Upper lobe of left lung (tissue), 6 donors: Measurements from ENCODE around the gene RARB. TPM values are rescaled to one million over a fixed set of nuclear protein-coding genes. Genes with fewer than 3 reads are reported as not detected.

ENCODE experiments used
- ATAC-seq, 2 donors: fragments of 200-7000 bp; cut with Tn5 transposase; one replicate each; pipeline ENCODE4 v1.9.1; 2022; ENCODE audit warnings: mild to moderate bottlenecking in 2 of 2, moderate library complexity in 2 of 2; ENCODE audit not compliant: low FRiP score in 2 of 2
- DNase-seq, 2 donors: peaks; one replicate each; pipeline ENCODE4 v3.0.0-alpha.2; 2019 to 2020
- H3K27ac ChIP-seq, 4 donors: fragments of 200-600 bp; sonication (generic); one replicate each; pipeline ENCODE4 v1.5.1; 2016 to 2019
- H3K27me3 ChIP-seq, 4 donors: fragments of 200-600 bp; sonication (generic); one replicate each; pipeline ENCODE4 v1.5.1; 2017 to 2019
- H3K36me3 ChIP-seq, 4 donors: fragments of 200-600 bp; sonication (generic); one replicate each; pipeline ENCODE4 v1.5.1; 2016 to 2019
- H3K4me1 ChIP-seq, 4 donors: fragments of 200-600 bp; sonication (generic); one replicate each; pipeline ENCODE4 v1.5.1; 2018 to 2019
- H3K4me3 ChIP-seq, 4 donors: fragments of 200-600 bp; sonication (generic); one replicate each; pipeline ENCODE4 v1.5.1; 2017 to 2019; ENCODE audit warnings: mild to moderate bottlenecking in 2 of 4, moderate library complexity in 1 of 4
- H3K9me3 ChIP-seq, 4 donors: fragments of 200-600 bp; sonication (generic); one replicate each; pipeline ENCODE4 v1.5.1; 2018 to 2019
- EP300 ChIP-seq, 4 donors: sonication (generic); formaldehyde crosslinking; IDR thresholded peaks; one replicate each; pipeline ENCODE4 v1.5.1; 2017; ENCODE audit warnings: antibody characterized with exemption in 4 of 4, control low read depth in 2 of 4
- POLR2A ChIP-seq, 4 donors: fragments of 450-650 bp; IDR thresholded peaks; one replicate each; pipeline ENCODE4 v1.5.1; 2016 to 2017; ENCODE audit warnings: antibody characterized with exemption in 4 of 4, mild to moderate bottlenecking in 2 of 4
- POLR2AphosphoS5 ChIP-seq, 2 donors: sonication (generic); formaldehyde crosslinking; IDR thresholded peaks; one replicate each; pipeline ENCODE4 v1.5.1; 2017; ENCODE audit warnings: antibody characterized with exemption in 2 of 2
- WGBS, 2 donors: methylation state at CpG; one replicate each; pipeline ENCODE4 v1.1.5; 2017 to 2018; 5-methylcytosine and 5-hydroxymethylcytosine counted together
- total RNA-seq, 6 donors: library from RNA; depleted of rRNA in 4 of 6; stranded (reverse); fragments of >200 nt in 4 of 6; gene quantifications; one replicate each; pipeline versions ENCODE4 v1.1.0 to v1.2.1, GENCODE V29; 2016 to 2021
- TF ChIP-seq, protein P1 (sequence below), 6 experiments: fragments of 450-650 bp in 4 of 6; fragments of 200-600 bp in 2 of 6; sonication (generic) in 2 of 6; IDR thresholded peaks; one replicate each; pipeline ENCODE4 v1.5.1; 2016 to 2019; ENCODE audit warnings: antibody characterized with exemption in 6 of 6
- donor health status: DM: no; HTN: no; CAD: no; lungs with moderate emphysema.
- donor health status: DM: no; HTN: yes; CAD: no; lungs with severe emphysema.

Gene RARB
- total RNA-seq, 6 donors from 2014 or later, result 3.9 to 15.4 (median 6.4) TPM

GRCh38 chr3:25448750-25449692 is 21.0 kb downstream of the RARB start:
- Histone ChIP-seq H3K36me3 (no peaks in the 10 kb centered on the region), H3K4me1 (peaks cover 11 to 17% (median 13%) of the 10 kb centered on the region in 4 donors), H3K9me3 (no peaks in the 10 kb centered on the region), H3K27ac (peak overlapping the region; percentile 8 to 69 (median 40)), H3K27me3 (no peaks in the 10 kb centered on the region), H3K4me3 (no peak overlapping the region)
- TF ChIP-seq, protein P1, sequence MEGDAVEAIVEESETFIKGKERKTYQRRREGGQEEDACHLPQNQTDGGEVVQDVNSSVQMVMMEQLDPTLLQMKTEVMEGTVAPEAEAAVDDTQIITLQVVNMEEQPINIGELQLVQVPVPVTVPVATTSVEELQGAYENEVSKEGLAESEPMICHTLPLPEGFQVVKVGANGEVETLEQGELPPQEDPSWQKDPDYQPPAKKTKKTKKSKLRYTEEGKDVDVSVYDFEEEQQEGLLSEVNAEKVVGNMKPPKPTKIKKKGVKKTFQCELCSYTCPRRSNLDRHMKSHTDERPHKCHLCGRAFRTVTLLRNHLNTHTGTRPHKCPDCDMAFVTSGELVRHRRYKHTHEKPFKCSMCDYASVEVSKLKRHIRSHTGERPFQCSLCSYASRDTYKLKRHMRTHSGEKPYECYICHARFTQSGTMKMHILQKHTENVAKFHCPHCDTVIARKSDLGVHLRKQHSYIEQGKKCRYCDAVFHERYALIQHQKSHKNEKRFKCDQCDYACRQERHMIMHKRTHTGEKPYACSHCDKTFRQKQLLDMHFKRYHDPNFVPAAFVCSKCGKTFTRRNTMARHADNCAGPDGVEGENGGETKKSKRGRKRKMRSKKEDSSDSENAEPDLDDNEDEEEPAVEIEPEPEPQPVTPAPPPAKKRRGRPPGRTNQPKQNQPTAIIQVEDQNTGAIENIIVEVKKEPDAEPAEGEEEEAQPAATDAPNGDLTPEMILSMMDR (IDR thresholded peaks at IDR 0.05), result no peak
- TF ChIP-seq EP300 (IDR thresholded peaks at IDR 0.05) (no peak), POLR2AphosphoS5 (IDR thresholded peaks at IDR 0.05) (no peak), POLR2A (IDR thresholded peaks at IDR 0.05) (no peak)
- 45 to 55% methylated on average over 10 to 11 of the region's 11 CpGs for WGBS, 2 donors
- ATAC-seq (peak; percentile 68 to 81), DNase-seq (peak in 1 of 2 donors; percentile 72)

DNA sequence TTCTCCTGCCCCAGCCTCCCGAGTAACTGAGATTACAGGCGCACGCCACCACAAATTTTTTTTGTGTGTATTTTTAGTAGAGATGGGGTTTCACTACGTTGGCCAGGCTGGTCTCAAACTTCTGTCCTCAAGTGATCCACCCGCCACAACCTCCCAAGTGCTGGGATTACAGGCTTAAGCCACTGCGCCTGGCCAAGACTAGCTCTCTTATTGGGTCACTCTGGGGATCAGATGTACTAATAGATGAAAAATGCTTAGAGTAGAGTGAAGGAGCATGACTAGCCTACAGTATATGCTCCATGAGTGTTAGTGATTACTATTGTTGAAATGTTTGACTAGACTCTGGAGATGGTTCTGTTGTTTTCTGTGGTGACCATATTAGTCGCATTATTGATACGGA is 21.8 kb downstream of the RARB start:
- 95% methylated on average over 8 of the region's 8 CpGs for WGBS, 2 donors
- no peaks in the 10 kb centered on the region for H3K36me3 ChIP-seq
- ATAC-seq, result no peak
- TF ChIP-seq, protein P1 (IDR thresholded peaks at IDR 0.05), result no peak
- TF ChIP-seq POLR2A (IDR thresholded peaks at IDR 0.05) (no peak), EP300 (IDR thresholded peaks at IDR 0.05) (no peak), POLR2AphosphoS5 (IDR thresholded peaks at IDR 0.05) (no peak)
- H3K4me3 ChIP-seq, result no peak overlapping the region
- peaks cover 11 to 19% (median 15%) of the 10 kb centered on the region in 4 donors for H3K4me1 ChIP-seq
- H3K27me3 ChIP-seq, result no peaks in the 10 kb centered on the region
- peak overlapping the region in 2 of 4 donors; percentile 62 to 69 for H3K27ac ChIP-seq
- DNase-seq, result no peak
- H3K9me3 ChIP-seq, result no peaks in the 10 kb centered on the region

DNA sequence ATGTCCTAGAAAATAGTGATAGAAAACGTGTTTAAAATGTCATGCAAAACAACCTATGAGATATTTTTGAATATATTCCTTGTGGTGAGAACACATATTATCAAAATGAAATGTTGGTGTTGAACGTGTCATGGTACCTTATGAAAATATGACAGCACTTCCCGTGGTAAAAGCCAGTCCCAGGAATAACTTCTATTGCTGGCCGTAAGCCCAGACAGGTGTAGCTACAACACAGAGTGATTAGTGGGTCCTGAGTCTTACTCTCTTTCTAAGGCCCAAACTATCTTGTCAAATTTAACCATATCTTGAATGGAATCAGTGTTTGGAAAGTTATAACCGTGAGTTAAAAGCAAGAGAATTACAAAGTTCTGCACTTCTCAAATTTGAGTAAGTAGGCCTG is 24.1 kb downstream of the RARB start:
- H3K27ac ChIP-seq, result no peak overlapping the region
- 77 to 81% methylated on average over 5 of the region's 5 CpGs for WGBS, 2 donors
- H3K4me1 ChIP-seq, result peaks cover 16 to 22% (median 18%) of the 10 kb centered on the region in 4 donors
- H3K36me3 ChIP-seq, result no peaks in the 10 kb centered on the region
- no peaks in the 10 kb centered on the region for H3K9me3 ChIP-seq
- TF ChIP-seq, protein P1 (IDR thresholded peaks at IDR 0.05), result no peak
- TF ChIP-seq POLR2A (IDR thresholded peaks at IDR 0.05) (no peak), EP300 (IDR thresholded peaks at IDR 0.05) (no peak), POLR2AphosphoS5 (IDR thresholded peaks at IDR 0.05) (no peak)
- DNase-seq (no peak), ATAC-seq (no peak)
- H3K27me3 ChIP-seq, result no peaks in the 10 kb centered on the region
- H3K4me3 ChIP-seq, result no peak overlapping the region

GRCh38 chr3:25452740-25453139 is 24.7 kb downstream of the RARB start:
- H3K4me1 ChIP-seq, result peaks cover 17 to 27% (median 20%) of the 10 kb centered on the region in 4 donors
- H3K9me3 ChIP-seq, result no peaks in the 10 kb centered on the region
- WGBS, 2 donors, result 56% methylated on average over 2 of the region's 2 CpGs
- no peaks in the 10 kb centered on the region for H3K27me3 ChIP-seq
- no peak overlapping the region for H3K4me3 ChIP-seq
- no peaks in the 10 kb centered on the region for H3K36me3 ChIP-seq
- no peak for DNase-seq
- TF ChIP-seq, protein P1 (IDR thresholded peaks at IDR 0.05), result no peak
- TF ChIP-seq EP300 (IDR thresholded peaks at IDR 0.05) (no peak), POLR2A (IDR thresholded peaks at IDR 0.05) (no peak), POLR2AphosphoS5 (IDR thresholded peaks at IDR 0.05) (no peak)
- no peak for ATAC-seq
- no peak overlapping the region for H3K27ac ChIP-seq
